ENCODE measurements around the gene SUSD1.

Gene SUSD1

GRCh38 chr9:112059966-112060320 is 115.2 kb downstream of the SUSD1 start:
- H3K27me3 ChIP-seq (ENCODE audit: insufficient read depth, low read length, poor library complexity, severe bottlenecking), result no peaks in the 10 kb centered on the region
- peaks cover 3% of the 10 kb centered on the region for H3K4me1 ChIP-seq (ENCODE audit: insufficient read depth, low read length, poor library complexity, severe bottlenecking)
- no peaks in the 10 kb centered on the region for H3K36me3 ChIP-seq (ENCODE audit: insufficient read depth, low read length)
- no peak overlapping the region for H2AFZ ChIP-seq (ENCODE audit: low read length)
- TF ChIP-seq CTCF (conservative IDR thresholded peaks at IDR 0.05; ENCODE audit: low read length) (no peak), EZH2phosphoT487 (IDR thresholded peaks at IDR 0.05; ENCODE audit: borderline replicate concordance) (no peak)
- H3K4me2 ChIP-seq (ENCODE audit: low read depth, low read length, poor library complexity, severe bottlenecking), result no peak overlapping the region
- H3F3A ChIP-seq (ENCODE audit: low read depth), result no peaks in the 10 kb centered on the region
- H3K4me3 ChIP-seq (ENCODE audit: low read length, poor library complexity, severe bottlenecking), result no peak overlapping the region
- H3K9me3 ChIP-seq (ENCODE audit: insufficient read depth, low read depth, low read length), result no peaks in the 10 kb centered on the region
- no peaks in the 10 kb centered on the region for H4K20me1 ChIP-seq (ENCODE audit: insufficient read depth, low read length, poor library complexity, severe bottlenecking)
- H3K9me2 ChIP-seq (replicated peaks; ENCODE audit: low read depth, low read length), result no peaks in the 10 kb centered on the region
- no peak overlapping the region for H3K9ac ChIP-seq (ENCODE audit: low read depth, low read length, poor library complexity, severe bottlenecking)
- no peaks in the 10 kb centered on the region for H3K79me2 ChIP-seq (ENCODE audit: insufficient read depth, low read length)

- Histone ChIP-seq H3K79me2 (ENCODE audit: insufficient read depth, low read length) (no peaks in the 10 kb centered on the region), H3K4me2 (ENCODE audit: low read depth, low read length, poor library complexity, severe bottlenecking) (no peak overlapping the region), H4K20me1 (ENCODE audit: insufficient read depth, low read length, poor library complexity, severe bottlenecking) (no peaks in the 10 kb centered on the region), H3K36me3 (ENCODE audit: insufficient read depth, low read length) (no peaks in the 10 kb centered on the region), H3K9ac (ENCODE audit: low read depth, low read length, poor library complexity, severe bottlenecking) (no peak overlapping the region), H3K27me3 (ENCODE audit: insufficient read depth, low read length, poor library complexity, severe bottlenecking) (no peaks in the 10 kb centered on the region), H3K4me3 (ENCODE audit: low read length, poor library complexity, severe bottlenecking) (no peak overlapping the region), H3K9me2 (replicated peaks; ENCODE audit: low read depth, low read length) (no peaks in the 10 kb centered on the region), H2AFZ (ENCODE audit: low read length) (no peak overlapping the region), H3K9me3 (ENCODE audit: insufficient read depth, low read depth, low read length) (no peaks in the 10 kb centered on the region), H3F3A (ENCODE audit: low read depth) (no peaks in the 10 kb centered on the region), H3K4me1 (ENCODE audit: insufficient read depth, low read length, poor library complexity, severe bottlenecking) (peaks cover 3% of the 10 kb centered on the region)
- TF ChIP-seq EZH2phosphoT487 (IDR thresholded peaks at IDR 0.05; ENCODE audit: borderline replicate concordance) (no peak), CTCF (conservative IDR thresholded peaks at IDR 0.05; ENCODE audit: low read length) (no peak)
Measured at GRCh38 chr9:112059145-112059965, 115.7 kb downstream of the SUSD1 start.

- no peaks in the 10 kb centered on the region for H3K9me2 ChIP-seq (replicated peaks; ENCODE audit: low read depth, low read length)
- H3K9me3 ChIP-seq (ENCODE audit: insufficient read depth, low read depth, low read length), result no peaks in the 10 kb centered on the region
- H3F3A ChIP-seq (ENCODE audit: low read depth), result no peaks in the 10 kb centered on the region
- H3K36me3 ChIP-seq (ENCODE audit: insufficient read depth, low read length), result no peaks in the 10 kb centered on the region
- TF ChIP-seq CTCF (conservative IDR thresholded peaks at IDR 0.05; ENCODE audit: low read length), result no peak
- TF ChIP-seq EZH2phosphoT487 (IDR thresholded peaks at IDR 0.05; ENCODE audit: borderline replicate concordance), result no peak
- no peaks in the 10 kb centered on the region for H4K20me1 ChIP-seq (ENCODE audit: insufficient read depth, low read length, poor library complexity, severe bottlenecking)
- H2AFZ ChIP-seq (ENCODE audit: low read length), result no peak overlapping the region
- no peak overlapping the region for H3K4me2 ChIP-seq (ENCODE audit: low read depth, low read length, poor library complexity, severe bottlenecking)
- no peak overlapping the region for H3K4me3 ChIP-seq (ENCODE audit: low read length, poor library complexity, severe bottlenecking)
- no peaks in the 10 kb centered on the region for H3K27me3 ChIP-seq (ENCODE audit: insufficient read depth, low read length, poor library complexity, severe bottlenecking)
- H3K9ac ChIP-seq (ENCODE audit: low read depth, low read length, poor library complexity, severe bottlenecking), result no peak overlapping the region
- H3K79me2 ChIP-seq (ENCODE audit: insufficient read depth, low read length), result no peaks in the 10 kb centered on the region
- H3K4me1 ChIP-seq (ENCODE audit: insufficient read depth, low read length, poor library complexity, severe bottlenecking), result peaks cover 3% of the 10 kb centered on the region
Measured at GRCh38 chr9:112056996-112057395, 118.1 kb downstream of the SUSD1 start.

Data from Loucy (cell line).